WTC11 (cell line): Measurements from ENCODE around the gene XIRP2.

Source experiments
- NR1H2 ChIP-seq: sonication (generic); formaldehyde crosslinking; IDR thresholded peaks from 2 replicates; pipeline ENCODE4 v1.9.0; 2021; ENCODE audit warnings: mild to moderate bottlenecking, moderate library complexity, missing genetic modification reagents
- TF ChIP-seq, protein P1 (sequence below): fragments of 200-600 bp; IDR thresholded peaks from 2 replicates; pipeline ENCODE4 v1.8.0; 2022; ENCODE audit warnings: antibody characterized with exemption

DNA sequence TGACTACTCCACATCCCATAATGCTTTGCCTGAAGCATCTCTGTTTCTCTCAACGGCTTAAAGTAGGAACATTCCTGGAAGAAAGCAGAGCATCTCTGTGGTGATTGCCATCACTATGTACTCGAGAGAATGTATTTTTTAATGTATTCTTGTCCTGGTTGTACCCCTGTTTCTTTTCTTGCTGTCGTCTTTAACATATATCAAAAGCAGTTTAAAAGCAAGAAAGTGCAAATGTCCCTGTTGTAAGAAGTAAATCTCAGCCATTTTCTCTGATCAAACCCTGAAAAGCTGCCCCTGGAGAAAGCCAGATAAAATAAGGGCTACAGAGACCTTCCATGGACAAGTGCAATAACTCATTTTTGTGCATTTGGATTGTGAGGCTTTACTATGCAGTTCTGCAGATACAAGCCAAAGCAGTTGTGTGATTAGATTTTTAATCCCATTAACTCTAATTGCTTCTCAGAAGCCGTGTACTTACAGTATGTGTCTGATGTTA, 70.8 kb downstream of the XIRP2 start:
- TF ChIP-seq, protein P1, sequence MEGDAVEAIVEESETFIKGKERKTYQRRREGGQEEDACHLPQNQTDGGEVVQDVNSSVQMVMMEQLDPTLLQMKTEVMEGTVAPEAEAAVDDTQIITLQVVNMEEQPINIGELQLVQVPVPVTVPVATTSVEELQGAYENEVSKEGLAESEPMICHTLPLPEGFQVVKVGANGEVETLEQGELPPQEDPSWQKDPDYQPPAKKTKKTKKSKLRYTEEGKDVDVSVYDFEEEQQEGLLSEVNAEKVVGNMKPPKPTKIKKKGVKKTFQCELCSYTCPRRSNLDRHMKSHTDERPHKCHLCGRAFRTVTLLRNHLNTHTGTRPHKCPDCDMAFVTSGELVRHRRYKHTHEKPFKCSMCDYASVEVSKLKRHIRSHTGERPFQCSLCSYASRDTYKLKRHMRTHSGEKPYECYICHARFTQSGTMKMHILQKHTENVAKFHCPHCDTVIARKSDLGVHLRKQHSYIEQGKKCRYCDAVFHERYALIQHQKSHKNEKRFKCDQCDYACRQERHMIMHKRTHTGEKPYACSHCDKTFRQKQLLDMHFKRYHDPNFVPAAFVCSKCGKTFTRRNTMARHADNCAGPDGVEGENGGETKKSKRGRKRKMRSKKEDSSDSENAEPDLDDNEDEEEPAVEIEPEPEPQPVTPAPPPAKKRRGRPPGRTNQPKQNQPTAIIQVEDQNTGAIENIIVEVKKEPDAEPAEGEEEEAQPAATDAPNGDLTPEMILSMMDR: no peak
- TF ChIP-seq NR1H2 (CRISPR knock-in tag): no peak
